Sigmoid colon (tissue), 7 donors: ENCODE measurements around the gene CWC15. TPM values are rescaled to one million over a fixed set of nuclear protein-coding genes. Genes with fewer than 3 reads are reported as not detected.
"Not testable (repeated sequence)": the region's sequence is repeated elsewhere in the genome, so short reads cannot be mapped to it uniquely, and the experiment has no call there.

Experiments used
- DNase-seq: peaks from one replicate; pipeline ENCODE4 v3.0.0-alpha.2; 2019
- H3K27ac ChIP-seq, 4 donors: fragments of 200-600 bp; sonication (generic); one replicate each; pipeline ENCODE4 v1.5.1; 2016 to 2019; ENCODE audit warnings: mild to moderate bottlenecking in 1 of 4
- H3K27me3 ChIP-seq, 3 donors: fragments of 200-600 bp; sonication (generic); one replicate each; pipeline ENCODE4 v1.5.1; 2019; ENCODE audit warnings: mild to moderate bottlenecking in 1 of 3
- H3K36me3 ChIP-seq, 4 donors: fragments of 200-600 bp; sonication (generic); one replicate each; pipeline ENCODE4 v1.5.1; 2016 to 2019
- H3K4me1 ChIP-seq, 4 donors: fragments of 200-600 bp; sonication (generic); one replicate each; pipeline ENCODE4 v1.5.1; 2017 to 2019
- H3K4me3 ChIP-seq, 4 donors: fragments of 200-600 bp; sonication (generic); one replicate each; pipeline ENCODE4 v1.5.1; 2017 to 2019; ENCODE audit warnings: mild to moderate bottlenecking in 2 of 4, moderate library complexity in 1 of 4
- H3K9me3 ChIP-seq, 4 donors: fragments of 200-600 bp in 3 of 4; sonication (generic) in 3 of 4; one replicate each; pipeline versions ENCODE4 v1.5.1 to v1.6.1; 2013 to 2019
- CTCF ChIP-seq, 4 experiments: fragments of 450-650 bp in 3 of 4; fragments of 200-600 bp in 1 of 4; IDR thresholded peaks; one replicate each; pipeline ENCODE4 v1.5.1; 2016 to 2019; ENCODE audit warnings: antibody characterized with exemption in 4 of 4, mild to moderate bottlenecking in 3 of 4, moderate library complexity in 2 of 4
- EP300 ChIP-seq, 4 donors: sonication (generic); formaldehyde crosslinking; IDR thresholded peaks; one replicate each; pipeline ENCODE4 v1.6.1; 2017; ENCODE audit warnings: antibody characterized with exemption in 4 of 4
- POLR2A ChIP-seq, 2 donors: fragments of 450-650 bp; IDR thresholded peaks; one replicate each; pipeline ENCODE4 v1.6.1; 2016; ENCODE audit warnings: antibody characterized with exemption in 2 of 2, mild to moderate bottlenecking in 2 of 2, moderate library complexity in 2 of 2
- POLR2AphosphoS5 ChIP-seq, 4 donors: sonication (generic); formaldehyde crosslinking; IDR thresholded peaks; one replicate each; pipeline ENCODE4 v1.6.1; 2017; ENCODE audit warnings: antibody characterized with exemption in 4 of 4
- WGBS, 2 donors: extraction: QIAGEN DNeasy Blood & Tissue Kit; methylation state at CpG; one replicate each; pipeline ENCODE4 v1.1.7; 2013; 5-methylcytosine and 5-hydroxymethylcytosine counted together
- intact Hi-C: fragments of 100-400 bp; cut with DNase I; formaldehyde crosslinking; loops from one replicate; pipeline ENCODE4 v1.15.1; 2023
- polyA plus RNA-seq, 3 donors: library from polyadenylated mRNA; stranded (reverse); fragments of 200-250 nt; gene quantifications; one replicate each; pipeline ENCODE4 v1.2.3, GENCODE V29; 2013
- total RNA-seq, 4 donors: library from RNA; depleted of rRNA; stranded (reverse); fragments of >200 nt; gene quantifications; one replicate each; pipeline ENCODE4 v1.1.0, GENCODE V29; 2016
- donor health status: healthy with polysubstance abuse.
- donor health status: Bipolar disorder and iron deficiency.
- donor health status: healthy.

CWC15 gene
- total RNA-seq (10 to 100 TPM; 39.8 to 69.9 (median 47.3) TPM), polyA plus RNA-seq (10 to 100 TPM; 42.0 to 51.1 (median 48.3) TPM)

- H3K4me3 ChIP-seq, result peak within 1 kb of the TSS; percentile 84 to 93 (median 86)
- peaks cover 25 to 36% (median 32%) of the 10 kb centered on the region in 4 donors for H3K36me3 ChIP-seq
- no peaks in the 10 kb centered on the region for H3K27me3 ChIP-seq
- no peaks in the 10 kb centered on the region for H3K9me3 ChIP-seq
- TF ChIP-seq POLR2A (IDR thresholded peaks at IDR 0.05) (peak in 1 of 2 donors; percentile 26), EP300 (IDR thresholded peaks at IDR 0.05) (no peak), POLR2AphosphoS5 (IDR thresholded peaks at IDR 0.05) (peak; percentile 72 to 87 (median 85))
- peak within 1 kb of the TSS; percentile 81 to 88 (median 82) for H3K27ac ChIP-seq
- DNase-seq, result peak; percentile 97
- intact Hi-C loops, result loop anchor here (2.0 to 10.0 kb wide), 6 partner anchors 93 to 789 kb away; partner anchors contain the start of genes AMOTL1, ANKRD49, MRE11 and SRSF8
- 1% methylated on average over 65 to 66 of the region's 66 CpGs for WGBS, 2 donors
- peaks cover 0 to 14% (median 12%) of the 10 kb centered on the region in 4 donors for H3K4me1 ChIP-seq
Measured at GRCh38 chr11:94973099-94973968, at the start of gene CWC15, which contains the start of gene KDM4D. Gene CWC15, minus strand, starts transcription at chr11:94973556. Its CDS starts 1,371 bp downstream, at chr11:94972185. Gene KDM4D, plus strand, starts transcription at chr11:94973709. Its CDS starts 23,664 bp downstream, at chr11:94997373.

GRCh38 chr11:95021468-95021867 lies 48.1 kb upstream of the CWC15 start:
- H3K4me3 ChIP-seq, intact Hi-C loops, H3K36me3 ChIP-seq, H3K4me1 ChIP-seq, H3K27ac ChIP-seq, H3K27me3 ChIP-seq, H3K9me3 ChIP-seq, DNase-seq: not testable (repeated sequence)
- 87 to 93% methylated on average over 5 of the region's 5 CpGs for WGBS, 2 donors

- Histone ChIP-seq H3K27ac (no peak overlapping the region), H3K36me3 (no peaks in the 10 kb centered on the region), H3K27me3 (no peaks in the 10 kb centered on the region), H3K4me1 (no peaks in the 10 kb centered on the region), H3K4me3 (no peak overlapping the region), H3K9me3 (no peaks in the 10 kb centered on the region)
- 35 to 64% methylated on average over 2 of the region's 2 CpGs for WGBS, 2 donors
- intact Hi-C loops, result no loop called here
- TF ChIP-seq POLR2AphosphoS5 (IDR thresholded peaks at IDR 0.05) (no peak), EP300 (IDR thresholded peaks at IDR 0.05) (no peak), POLR2A (IDR thresholded peaks at IDR 0.05) (no peak)
- DNase-seq, result no peak
Measured at GRCh38 chr11:95016139-95016538, 42.8 kb upstream of the CWC15 start.

- no peak overlapping the region for H3K27ac ChIP-seq
- no peak for DNase-seq
- TF ChIP-seq EP300 (IDR thresholded peaks at IDR 0.05), result no peak
- TF ChIP-seq POLR2AphosphoS5 (IDR thresholded peaks at IDR 0.05), result no peak
- no peak for TF ChIP-seq CTCF (IDR thresholded peaks at IDR 0.05)
- TF ChIP-seq POLR2A (IDR thresholded peaks at IDR 0.05), result no peak
- 92 to 94% methylated on average over 12 of the region's 12 CpGs for WGBS, 2 donors
- H3K36me3 ChIP-seq, result no peaks in the 10 kb centered on the region
- no peaks in the 10 kb centered on the region for H3K9me3 ChIP-seq
- no peak overlapping the region for H3K4me3 ChIP-seq
- no peaks in the 10 kb centered on the region for H3K4me1 ChIP-seq
- intact Hi-C loops, result no loop called here
- H3K27me3 ChIP-seq, result no peaks in the 10 kb centered on the region
Measured at GRCh38 chr11:95014184-95014821, 40.9 kb upstream of the CWC15 start.

- Histone ChIP-seq H3K36me3 (no peaks in the 10 kb centered on the region), H3K4me1 (no peaks in the 10 kb centered on the region), H3K9me3 (peaks cover 0 to 2% (median 0%) of the 10 kb centered on the region in 4 donors), H3K4me3 (no peak overlapping the region), H3K27me3 (no peaks in the 10 kb centered on the region), H3K27ac (no peak overlapping the region)
- intact Hi-C loops, result no loop called here
- TF ChIP-seq POLR2AphosphoS5 (IDR thresholded peaks at IDR 0.05), result no peak
- TF ChIP-seq EP300 (IDR thresholded peaks at IDR 0.05), result no peak
- no peak for TF ChIP-seq POLR2A (IDR thresholded peaks at IDR 0.05)
- TF ChIP-seq CTCF (IDR thresholded peaks at IDR 0.05), result no peak
- no peak for DNase-seq
Measured at GRCh38 chr11:95011376-95011775, 38.0 kb upstream of the CWC15 start.

GRCh38 chr11:95005642-95006041 lies 32.3 kb upstream of the CWC15 start:
- intact Hi-C loops, result no loop called here
- Histone ChIP-seq H3K4me1 (no peaks in the 10 kb centered on the region), H3K4me3 (no peak overlapping the region), H3K36me3 (no peaks in the 10 kb centered on the region), H3K27ac (no peak overlapping the region), H3K27me3 (no peaks in the 10 kb centered on the region), H3K9me3 (peaks cover 0 to 2% (median 0%) of the 10 kb centered on the region in 4 donors)
- TF ChIP-seq POLR2A (IDR thresholded peaks at IDR 0.05) (no peak), POLR2AphosphoS5 (IDR thresholded peaks at IDR 0.05) (no peak), EP300 (IDR thresholded peaks at IDR 0.05) (no peak), CTCF (IDR thresholded peaks at IDR 0.05) (no peak)
- WGBS, 2 donors, result 88 to 92% methylated on average over 1 of the region's 1 CpG
- DNase-seq, result no peak
